Calu3 (cell line): ENCODE measurements around the gene SP140L. TPM values are rescaled to one million over a fixed set of nuclear protein-coding genes. Genes with fewer than 3 reads are reported as not detected.

Experiments
- BruUV-seq: library from RNA; stranded (reverse); fragments of 400-500 nt; replicated peaks from 2 replicates; lab custom pipeline; 2021; lab: Mats Ljungman, UMichigan
- CTCF ChIA-PET: fragments of 300-600 bp; sonication (Branson Sonifier 250); formaldehyde crosslinking; loops from one replicate; lab custom pipeline; 2022; ENCODE audit warnings: antibody characterized with exemption; lab: Charles Lee
- DNase-seq: peaks from one replicate; pipeline ENCODE4 v3.0.0; 2022
- H3K27ac Mint-ChIP-seq: one replicate; pipeline ENCODE4 v1.8.0; 2022; ENCODE audit warnings: mixed read lengths; ENCODE audit not compliant: unreplicated experiment
- H3K27me3 Mint-ChIP-seq: one replicate; pipeline ENCODE4 v1.8.0; 2022; ENCODE audit warnings: mixed read lengths; ENCODE audit not compliant: unreplicated experiment
- H3K36me3 Mint-ChIP-seq: one replicate; pipeline ENCODE4 v1.8.0; 2022; ENCODE audit warnings: mild to moderate bottlenecking, moderate library complexity, mixed read lengths; ENCODE audit not compliant: insufficient read depth, unreplicated experiment
- H3K4me1 Mint-ChIP-seq: one replicate; pipeline ENCODE4 v1.8.0; 2022; ENCODE audit warnings: mild to moderate bottlenecking, low read depth, mixed read lengths; ENCODE audit not compliant: unreplicated experiment
- H3K4me3 Mint-ChIP-seq: one replicate; pipeline ENCODE4 v1.8.0; 2022; ENCODE audit warnings: mild to moderate bottlenecking, low read depth, moderate library complexity, mixed read lengths; ENCODE audit not compliant: unreplicated experiment
- H3K9me3 Mint-ChIP-seq: one replicate; pipeline ENCODE4 v1.8.0; 2022; ENCODE audit warnings: low read depth, mixed read lengths; ENCODE audit not compliant: unreplicated experiment
- intact Hi-C: fragments of 100-400 bp; cut with micrococcal nuclease; formaldehyde crosslinking; loops from one replicate; pipeline ENCODE4 v1.10.0; 2022; ENCODE audit not compliant: unreplicated experiment
- total RNA-seq: library from RNA; stranded (reverse); gene quantifications from 2 replicates; pipeline ENCODE4 v1.2.3, GENCODE V29; 2022
- TF ChIP-seq, protein P1 (sequence below): fragments of 200-600 bp; IDR thresholded peaks from one replicate; pipeline ENCODE4 v1.8.0; 2022; ENCODE audit warnings: antibody characterized with exemption; ENCODE audit not compliant: unreplicated experiment

Gene SP140L
- total RNA-seq, 1 experiment from 2014 or later = 35.4 TPM

DNA sequence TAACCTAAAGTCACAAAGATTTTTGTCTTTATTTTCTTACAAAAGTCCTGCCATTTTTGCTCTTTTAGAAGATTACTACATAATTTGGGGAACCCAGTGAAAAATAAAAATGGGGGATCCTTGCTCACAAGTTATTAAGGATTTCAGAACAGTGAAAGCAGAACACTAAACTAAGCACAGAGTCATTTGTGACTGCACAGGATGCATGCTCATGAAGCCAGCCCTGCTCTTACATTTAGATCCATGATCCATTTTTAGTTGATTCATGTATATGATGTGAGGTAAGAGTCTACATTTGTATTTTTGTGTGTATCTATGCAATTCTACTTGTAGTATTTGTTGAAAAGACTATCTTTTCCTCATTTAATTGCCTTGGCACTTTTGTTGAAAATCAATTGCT, 21.8 kb downstream of the SP140L start:
- H3K27me3 Mint-ChIP-seq = no peaks in the 10 kb centered on the region
- peaks cover 3% of the 10 kb centered on the region for H3K9me3 Mint-ChIP-seq
- TF ChIP-seq, protein P1, sequence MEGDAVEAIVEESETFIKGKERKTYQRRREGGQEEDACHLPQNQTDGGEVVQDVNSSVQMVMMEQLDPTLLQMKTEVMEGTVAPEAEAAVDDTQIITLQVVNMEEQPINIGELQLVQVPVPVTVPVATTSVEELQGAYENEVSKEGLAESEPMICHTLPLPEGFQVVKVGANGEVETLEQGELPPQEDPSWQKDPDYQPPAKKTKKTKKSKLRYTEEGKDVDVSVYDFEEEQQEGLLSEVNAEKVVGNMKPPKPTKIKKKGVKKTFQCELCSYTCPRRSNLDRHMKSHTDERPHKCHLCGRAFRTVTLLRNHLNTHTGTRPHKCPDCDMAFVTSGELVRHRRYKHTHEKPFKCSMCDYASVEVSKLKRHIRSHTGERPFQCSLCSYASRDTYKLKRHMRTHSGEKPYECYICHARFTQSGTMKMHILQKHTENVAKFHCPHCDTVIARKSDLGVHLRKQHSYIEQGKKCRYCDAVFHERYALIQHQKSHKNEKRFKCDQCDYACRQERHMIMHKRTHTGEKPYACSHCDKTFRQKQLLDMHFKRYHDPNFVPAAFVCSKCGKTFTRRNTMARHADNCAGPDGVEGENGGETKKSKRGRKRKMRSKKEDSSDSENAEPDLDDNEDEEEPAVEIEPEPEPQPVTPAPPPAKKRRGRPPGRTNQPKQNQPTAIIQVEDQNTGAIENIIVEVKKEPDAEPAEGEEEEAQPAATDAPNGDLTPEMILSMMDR = no peak
- no peak for DNase-seq
- CTCF ChIA-PET = no interaction called here
- H3K36me3 Mint-ChIP-seq = no peaks in the 10 kb centered on the region
- BruUV-seq = no TSS peak
- intact Hi-C loops = no loop called here
- H3K4me1 Mint-ChIP-seq = peaks cover 19% of the 10 kb centered on the region
- no peak overlapping the region for H3K27ac Mint-ChIP-seq
- H3K4me3 Mint-ChIP-seq = no peak overlapping the region

DNA sequence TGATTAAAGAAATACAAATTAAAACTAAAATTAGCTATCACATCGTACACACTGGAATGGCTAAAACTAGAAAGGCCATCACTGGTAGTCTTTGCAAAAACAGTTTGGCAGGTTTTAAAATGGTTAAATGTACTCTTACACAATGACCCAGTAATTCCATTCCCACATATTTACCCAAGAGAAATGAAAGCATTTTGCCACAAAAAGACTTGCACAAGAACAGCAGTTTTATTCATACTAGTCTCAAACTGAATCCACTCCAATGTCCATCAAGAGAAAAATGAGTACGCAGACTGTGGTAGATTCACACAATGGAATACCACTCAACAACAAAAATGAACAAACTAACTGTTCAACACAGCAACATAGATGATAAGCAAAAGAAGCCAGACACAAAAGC, 29.1 kb downstream of the SP140L start:
- Mint-ChIP-seq H3K4me1 (peaks cover 8% of the 10 kb centered on the region), H3K36me3 (no peaks in the 10 kb centered on the region), H3K27ac (no peak overlapping the region), H3K4me3 (no peak overlapping the region), H3K9me3 (no peaks in the 10 kb centered on the region), H3K27me3 (no peaks in the 10 kb centered on the region)
- no peak for DNase-seq
- TF ChIP-seq, protein P1 = no peak
- CTCF ChIA-PET = no interaction called here
- intact Hi-C loops = no loop called here
- BruUV-seq = no TSS peak

DNA sequence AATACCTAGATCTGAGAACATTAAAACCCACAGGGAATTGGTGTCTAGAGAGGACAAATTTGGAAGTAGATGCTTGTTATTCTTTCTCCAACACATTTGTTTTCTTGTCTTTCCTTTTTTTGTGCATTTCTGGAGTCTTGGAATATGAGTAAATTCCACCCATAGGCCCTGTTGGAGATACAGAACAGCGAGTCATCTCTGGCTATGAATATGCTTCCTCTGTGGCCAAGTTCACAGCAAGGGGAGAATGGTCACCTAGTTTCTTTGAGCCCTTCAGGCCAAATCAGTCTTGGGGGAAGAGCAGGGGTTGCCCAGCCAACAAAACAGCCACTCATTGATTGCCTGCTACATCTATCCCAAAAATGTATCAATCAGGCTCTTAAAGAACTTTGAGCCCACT, 31.3 kb downstream of the SP140L start:
- no peak overlapping the region for H3K4me3 Mint-ChIP-seq
- no peaks in the 10 kb centered on the region for H3K36me3 Mint-ChIP-seq
- no TSS peak for BruUV-seq
- H3K9me3 Mint-ChIP-seq = no peaks in the 10 kb centered on the region
- CTCF ChIA-PET = no interaction called here
- TF ChIP-seq, protein P1 = no peak
- peaks cover 8% of the 10 kb centered on the region for H3K4me1 Mint-ChIP-seq
- intact Hi-C loops = no loop called here
- no peak overlapping the region for H3K27ac Mint-ChIP-seq
- DNase-seq = no peak
- H3K27me3 Mint-ChIP-seq = no peaks in the 10 kb centered on the region

DNA sequence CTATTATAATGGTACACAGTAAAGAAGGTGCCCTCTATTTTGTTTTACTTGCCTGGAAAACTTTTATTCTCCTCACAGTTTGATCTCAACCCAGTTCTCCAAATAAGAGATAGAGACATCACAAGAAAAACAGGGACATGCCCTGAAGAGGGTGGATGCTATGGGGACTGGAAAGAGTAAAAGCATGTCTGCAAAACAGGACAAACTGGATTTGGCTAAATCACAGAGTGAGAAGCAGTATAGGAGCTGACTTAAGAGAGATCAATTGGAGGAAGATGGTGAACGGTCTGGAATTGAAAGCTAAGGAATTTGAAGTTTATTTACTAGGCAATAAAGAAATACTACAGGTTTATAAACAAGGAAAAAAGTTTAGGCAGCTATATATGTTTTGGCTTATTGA, 33.0 kb downstream of the SP140L start:
- intact Hi-C loops = no loop called here
- CTCF ChIA-PET = no interaction called here
- no peaks in the 10 kb centered on the region for H3K27me3 Mint-ChIP-seq
- TF ChIP-seq, protein P1 = no peak
- no peaks in the 10 kb centered on the region for H3K9me3 Mint-ChIP-seq
- no TSS peak for BruUV-seq
- H3K36me3 Mint-ChIP-seq = no peaks in the 10 kb centered on the region
- no peak for DNase-seq
- no peak overlapping the region for H3K27ac Mint-ChIP-seq
- H3K4me1 Mint-ChIP-seq = peaks cover 8% of the 10 kb centered on the region
- H3K4me3 Mint-ChIP-seq = no peak overlapping the region
